A549 (cell line): Measurements from ENCODE around the gene TOM1L2.

ENCODE experiments used
- CHD4 ChIP-seq: fragments of 200-600 bp; sonication (generic); IDR thresholded peaks from 2 replicates; pipeline ENCODE4 v1.6.1; 2016; ENCODE audit warnings: antibody characterized with exemption, mild to moderate bottlenecking, borderline replicate concordance
- CTCF ChIP-seq: fragments of >200 bp; sonication (Bioruptor Twin); formaldehyde crosslinking; IDR thresholded peaks from 3 replicates; pipeline ENCODE4 v1.5.1; 2016
- ELK1 ChIP-seq: fragments of 150-350 bp; IDR thresholded peaks from 2 replicates; pipeline ENCODE4 v1.6.1; 2014; ENCODE audit warnings: low read depth, mild to moderate bottlenecking, low read length
- EP300 ChIP-seq, 2 experiments: fragments of >200 bp; sonication (Bioruptor Twin); formaldehyde crosslinking; IDR thresholded peaks; 2 replicates in 1 of 2; 3 replicates in 1 of 2; pipeline ENCODE4 v1.6.1; 2016 to 2017
- JUN ChIP-seq, 2 experiments: fragments of >200 bp; sonication (Bioruptor Twin); formaldehyde crosslinking; IDR thresholded peaks; 2 replicates in 1 of 2; 3 replicates in 1 of 2; pipeline ENCODE4 v1.6.1; 2016 to 2017
- MAZ ChIP-seq: fragments of 150-350 bp; IDR thresholded peaks from 2 replicates; pipeline ENCODE4 v1.6.1; 2014; ENCODE audit warnings: antibody characterized with exemption, low read depth, low read length, borderline replicate concordance
- NPAS2 ChIP-seq: fragments of 250-450 bp; sonication (Bioruptor Pico); IDR thresholded peaks from 2 replicates; pipeline ENCODE4 v1.8.0; 2022; ENCODE audit warnings: mild to moderate bottlenecking, moderate library complexity, borderline replicate concordance
- NR3C1 ChIP-seq: fragments of >200 bp; sonication (Bioruptor Twin); formaldehyde crosslinking; IDR thresholded peaks from 3 replicates; pipeline ENCODE4 v1.6.1; 2017
- PBX3 ChIP-seq: IDR thresholded peaks from 2 replicates; pipeline ENCODE4 v1.6.1; 2012
- PHF8 ChIP-seq: fragments of 200-600 bp; sonication (generic); IDR thresholded peaks from 2 replicates; pipeline ENCODE4 v1.6.1; 2016; ENCODE audit warnings: low read depth, mild to moderate bottlenecking, antibody characterized with exemption, moderate library complexity, borderline replicate concordance
- RARB ChIP-seq: fragments of 250-450 bp; sonication (Bioruptor Pico); IDR thresholded peaks from 2 replicates; pipeline ENCODE4 v1.8.0; 2021; ENCODE audit warnings: mild to moderate bottlenecking, moderate library complexity
- REST ChIP-seq: fragments of 200-600 bp; sonication (generic); IDR thresholded peaks from 2 replicates; pipeline ENCODE4 v1.6.1; 2016; ENCODE audit warnings: antibody characterized with exemption, mild to moderate bottlenecking, moderate library complexity

- TF ChIP-seq PHF8: no peak
- no peak for TF ChIP-seq JUN (IDR thresholded peaks at IDR 0.05)
- TF ChIP-seq PBX3: no peak
- no peak for TF ChIP-seq MAZ
- TF ChIP-seq ELK1: no peak
- TF ChIP-seq RARB (CRISPR knock-in tag): no peak
- TF ChIP-seq NR3C1: no peak
- TF ChIP-seq CTCF: no peak
- no peak for TF ChIP-seq CHD4
- TF ChIP-seq EP300 (IDR thresholded peaks at IDR 0.05): no peak
- no peak for TF ChIP-seq NPAS2 (CRISPR knock-in tag)
- no peak for TF ChIP-seq REST
These were observed 24.9 kb downstream of the TOM1L2 start for GRCh38 chr17:17947309-17947708.
